H9 (cell line): ENCODE data around the gene HES1. TPM values are rescaled to one million over a fixed set of nuclear protein-coding genes. Genes with fewer than 3 reads are reported as not detected.

Experiments
- DNase-seq: peaks from one replicate; pipeline ENCODE4 v3.0.0-alpha.2; 2017
- H2AFZ ChIP-seq: one replicate; pipeline ENCODE4 v1.6.1; 2013; ENCODE audit warnings: mild to moderate bottlenecking, low read length, control low read depth, moderate library complexity
- H2AK5ac ChIP-seq: 2 replicates; pipeline ENCODE4 v1.6.1; 2013; ENCODE audit warnings: low read length, control low read depth, mixed read lengths; ENCODE audit not compliant: insufficient read length
- H2BK120ac ChIP-seq: one replicate; pipeline ENCODE4 v1.6.1; 2013; ENCODE audit warnings: low read depth, mild to moderate bottlenecking, low read length, control low read depth, inconsistent platforms; ENCODE audit not compliant: poor library complexity, severe bottlenecking
- H2BK12ac ChIP-seq: 2 replicates; pipeline ENCODE4 v1.6.1; 2013; ENCODE audit warnings: low read length, control low read depth, mixed read lengths, low read depth; ENCODE audit not compliant: insufficient read length
- H2BK15ac ChIP-seq: 2 replicates; pipeline ENCODE4 v1.6.1; 2013; ENCODE audit warnings: low read depth, low read length, control low read depth
- H2BK20ac ChIP-seq: one replicate; pipeline ENCODE4 v1.6.1; 2013; ENCODE audit warnings: low read depth, mild to moderate bottlenecking, low read length, control low read depth, inconsistent platforms; ENCODE audit not compliant: poor library complexity, severe bottlenecking
- H2BK5ac ChIP-seq: 2 replicates; pipeline ENCODE4 v1.6.1; 2013; ENCODE audit warnings: low read length, control low read depth, mixed read lengths; ENCODE audit not compliant: insufficient read length
- H3K14ac ChIP-seq: 2 replicates; pipeline ENCODE4 v1.6.1; 2013; ENCODE audit warnings: low read length, control low read depth; ENCODE audit not compliant: insufficient read depth
- H3K18ac ChIP-seq: 2 replicates; pipeline ENCODE4 v1.6.1; 2013; ENCODE audit warnings: low read depth, mild to moderate bottlenecking, mixed read lengths, low read length, control low read depth; ENCODE audit not compliant: insufficient read length
- H3K23ac ChIP-seq: 2 replicates; pipeline ENCODE4 v1.6.1; 2013; ENCODE audit warnings: low read length, control low read depth, mixed read lengths, low read depth; ENCODE audit not compliant: insufficient read length
- H3K23me2 ChIP-seq: 2 replicates; pipeline ENCODE4 v1.6.1; 2013; ENCODE audit warnings: low read depth, mild to moderate bottlenecking, mixed read lengths, low read length, control low read depth; ENCODE audit not compliant: insufficient read length, poor library complexity, severe bottlenecking
- H3K27ac ChIP-seq: 2 replicates; pipeline ENCODE4 v1.5.1; 2013; ENCODE audit warnings: low read length, control low read depth, mixed read lengths, low read depth; ENCODE audit not compliant: insufficient read length
- H3K27me3 ChIP-seq: 2 replicates; pipeline ENCODE4 v1.6.1; 2013; ENCODE audit warnings: low read length, control low read depth, inconsistent platforms; ENCODE audit not compliant: insufficient read depth
- H3K4ac ChIP-seq: 2 replicates; pipeline ENCODE4 v1.6.1; 2013; ENCODE audit warnings: low read depth, mild to moderate bottlenecking, control low read depth, inconsistent platforms, low read length, moderate library complexity
- H3K4me1 ChIP-seq: 2 replicates; pipeline ENCODE4 v1.6.1; 2013; ENCODE audit warnings: low read length, control low read depth, inconsistent platforms; ENCODE audit not compliant: insufficient read depth
- H3K4me2 ChIP-seq: 2 replicates; pipeline ENCODE4 v1.6.1; 2013; ENCODE audit warnings: low read length, control low read depth, mixed read lengths; ENCODE audit not compliant: insufficient read length, insufficient read depth
- H3K56ac ChIP-seq: 2 replicates; pipeline ENCODE4 v1.6.1; 2013; ENCODE audit warnings: low read depth, mild to moderate bottlenecking, mixed read lengths, low read length, control low read depth; ENCODE audit not compliant: insufficient read length
- H3K79me1 ChIP-seq: 2 replicates; pipeline ENCODE4 v1.6.1; 2013; ENCODE audit warnings: low read depth, mild to moderate bottlenecking, moderate library complexity, low read length, control low read depth, inconsistent platforms; ENCODE audit not compliant: insufficient read depth, poor library complexity, severe bottlenecking
- H3K79me2 ChIP-seq: 2 replicates; pipeline ENCODE4 v1.6.1; 2013; ENCODE audit warnings: low read length, control low read depth, inconsistent platforms; ENCODE audit not compliant: insufficient read depth
- H3K9ac ChIP-seq: 2 replicates; pipeline ENCODE4 v1.6.1; 2013; ENCODE audit warnings: low read length, control low read depth, mixed read lengths; ENCODE audit not compliant: insufficient read length; ENCODE audit errors: extremely low read depth
- H3K9me3 ChIP-seq: one replicate; pipeline ENCODE4 v1.6.1; 2013; ENCODE audit warnings: low read depth, low read length, inconsistent platforms; ENCODE audit not compliant: control insufficient read depth
- H3T11ph ChIP-seq: one replicate; pipeline ENCODE4 v1.6.1; 2013; ENCODE audit warnings: mild to moderate bottlenecking, low read length, control low read depth, inconsistent platforms
- H4K20me1 ChIP-seq: one replicate; pipeline ENCODE4 v1.6.1; 2013; ENCODE audit not compliant: control insufficient read depth, insufficient read length, insufficient read depth
- H4K5ac ChIP-seq: 2 replicates; pipeline ENCODE4 v1.6.1; 2013; ENCODE audit warnings: low read depth, mild to moderate bottlenecking, mixed read lengths, low read length, control low read depth; ENCODE audit not compliant: insufficient read length
- H4K8ac ChIP-seq: replicated peaks from 2 replicates; pipeline ENCODE4 v1.6.1; 2013; ENCODE audit warnings: low read length, control low read depth, mixed read lengths, low read depth; ENCODE audit not compliant: insufficient read length
- H4K91ac ChIP-seq: 2 replicates; pipeline ENCODE4 v1.6.1; 2013; ENCODE audit warnings: low read depth, mild to moderate bottlenecking, moderate library complexity, mixed read lengths, low read length, control low read depth; ENCODE audit not compliant: insufficient read length
- H3K27ac Mint-ChIP-seq, 3 experiments: 2 replicates in 2 of 3; 3 replicates in 1 of 3; pipeline ENCODE4 v1.8.0; 2020 to 2021; ENCODE audit warnings: mixed read lengths in 3 of 3, mild to moderate bottlenecking in 1 of 3, moderate library complexity in 1 of 3
- H3K27me3 Mint-ChIP-seq: 2 replicates; pipeline ENCODE4 v1.8.0; 2021; ENCODE audit warnings: low read depth, mild to moderate bottlenecking, moderate library complexity, mixed read lengths
- H3K36me3 Mint-ChIP-seq, 3 experiments: 2 replicates in 2 of 3; 3 replicates in 1 of 3; pipeline ENCODE4 v1.8.0; 2020 to 2021; ENCODE audit warnings: low read depth in 3 of 3, mixed read lengths in 3 of 3; ENCODE audit not compliant: insufficient read depth in 1 of 3
- H3K4me1 Mint-ChIP-seq, 2 experiments: 2 replicates each; pipeline ENCODE4 v1.8.0; 2020; ENCODE audit warnings: mixed read lengths in 2 of 2
- H3K4me3 Mint-ChIP-seq, 2 experiments: 2 replicates in 1 of 2; 3 replicates in 1 of 2; pipeline ENCODE4 v1.8.0; 2020 to 2021; ENCODE audit warnings: mild to moderate bottlenecking in 2 of 2, mixed read lengths in 2 of 2, moderate library complexity in 1 of 2
- H3K9me3 Mint-ChIP-seq, 2 experiments: 2 replicates in 1 of 2; 3 replicates in 1 of 2; pipeline ENCODE4 v1.8.0; 2020; ENCODE audit warnings: mild to moderate bottlenecking in 2 of 2, mixed read lengths in 2 of 2, moderate library complexity in 1 of 2
- WGBS: extraction: QIAGEN DNeasy Blood & Tissue Kit; methylation state at CpG from one replicate; pipeline ENCODE4 v1.1.7; 2013; ENCODE audit warnings: missing lambda C conversion rate, low lambda C conversion rate, mixed read lengths; ENCODE audit not compliant: insufficient read length; ENCODE audit errors: extremely low coverage; 5-methylcytosine and 5-hydroxymethylcytosine counted together
- total RNA-seq: library from RNA; stranded (reverse); gene quantifications from 2 replicates; pipeline ENCODE4 v1.2.1, GENCODE V29; 2021
- TF ChIP-seq, protein P1 (sequence below): fragments of 200-600 bp; sonication (generic); conservative IDR thresholded peaks from 3 replicates; pipeline ENCODE4 v1.8.0; 2021; ENCODE audit warnings: antibody characterized with exemption, mild to moderate bottlenecking

The HES1 gene
- total RNA-seq, 1 experiment from 2014 or later: 23.2 TPM

DNA sequence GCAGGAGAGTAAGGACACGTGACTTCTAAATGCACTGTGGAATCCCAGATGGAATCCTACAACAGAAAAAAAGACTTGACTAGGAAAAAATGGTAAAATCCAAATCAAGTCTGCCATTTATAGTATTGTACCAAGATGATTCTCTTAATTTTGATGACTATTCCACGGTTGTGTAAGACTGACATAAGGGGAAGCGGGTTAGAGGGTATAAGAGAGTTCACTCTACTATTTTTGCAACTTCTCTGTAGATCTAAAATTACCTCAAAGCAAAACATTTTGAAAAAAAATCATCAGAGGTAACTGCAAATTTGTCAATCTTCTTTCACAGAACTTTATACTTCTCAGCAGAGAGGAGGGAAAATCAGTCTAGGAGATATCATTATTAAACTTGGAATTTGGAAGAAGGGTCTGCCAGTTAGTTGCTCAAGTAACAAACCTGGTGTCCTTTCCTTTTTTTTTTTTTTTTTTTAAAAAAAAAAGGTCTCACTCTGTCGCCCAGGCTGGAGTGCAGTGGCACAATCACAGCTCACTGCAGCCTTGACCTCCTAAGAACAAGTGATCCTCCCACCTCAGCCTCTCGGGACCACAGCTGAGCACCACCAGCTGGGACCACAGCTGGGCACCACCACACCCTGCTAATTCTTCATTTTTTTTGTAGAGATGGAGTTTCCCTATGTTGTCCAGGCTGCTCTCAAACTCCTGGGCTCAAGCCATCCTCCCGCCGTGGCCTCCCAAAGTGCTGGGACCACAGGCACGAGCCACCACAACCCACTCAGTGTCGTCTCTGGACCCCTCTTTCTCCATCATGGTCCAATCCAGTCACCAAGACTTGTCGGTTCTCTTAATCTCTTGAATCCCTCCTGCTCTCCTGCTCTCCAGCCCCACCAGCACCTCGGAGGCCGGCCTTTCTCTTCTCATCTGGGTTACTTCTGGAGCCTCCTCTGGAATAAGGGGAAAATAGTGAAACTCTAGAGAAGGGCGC lies 14.9 kb upstream of the HES1 start:
- H3K4me1 Mint-ChIP-seq: peaks cover 0 to 9% of the 10 kb centered on the region in 2 experiments; a peak in 3 of 4 replicates
- Histone ChIP-seq H4K20me1 (no peaks in the 10 kb centered on the region), H3K4me2 (no peak overlapping the region), H3K27me3 (no peaks in the 10 kb centered on the region), H2BK15ac (no peak overlapping the region), H3T11ph (no peak overlapping the region), H2BK5ac (no peak overlapping the region), H2BK120ac (no peak overlapping the region), H4K8ac (no peak overlapping the region), H4K5ac (no peak overlapping the region), H3K9me3 (no peaks in the 10 kb centered on the region), H3K23me2 (no peaks in the 10 kb centered on the region), H3K4me1 (peaks cover 2% of the 10 kb centered on the region; the same call in 1 of the 2 replicates), H3K14ac (no peak overlapping the region; the same call in 1 of the 2 replicates), H2BK20ac (no peak overlapping the region), H3K56ac (no peak overlapping the region), H3K79me1 (no peaks in the 10 kb centered on the region), H2AFZ (no peak overlapping the region), H2BK12ac (no peak overlapping the region), H3K79me2 (no peaks in the 10 kb centered on the region), H3K9ac (no peak overlapping the region), H3K4ac (no peak overlapping the region), H2AK5ac (no peak overlapping the region), H4K91ac (no peak overlapping the region), H3K18ac (no peak overlapping the region), H3K27ac (no peak overlapping the region), H3K23ac (no peak overlapping the region)
- no peak overlapping the region for H3K4me3 Mint-ChIP-seq
- no peaks in the 10 kb centered on the region for H3K36me3 Mint-ChIP-seq
- TF ChIP-seq, protein P1, sequence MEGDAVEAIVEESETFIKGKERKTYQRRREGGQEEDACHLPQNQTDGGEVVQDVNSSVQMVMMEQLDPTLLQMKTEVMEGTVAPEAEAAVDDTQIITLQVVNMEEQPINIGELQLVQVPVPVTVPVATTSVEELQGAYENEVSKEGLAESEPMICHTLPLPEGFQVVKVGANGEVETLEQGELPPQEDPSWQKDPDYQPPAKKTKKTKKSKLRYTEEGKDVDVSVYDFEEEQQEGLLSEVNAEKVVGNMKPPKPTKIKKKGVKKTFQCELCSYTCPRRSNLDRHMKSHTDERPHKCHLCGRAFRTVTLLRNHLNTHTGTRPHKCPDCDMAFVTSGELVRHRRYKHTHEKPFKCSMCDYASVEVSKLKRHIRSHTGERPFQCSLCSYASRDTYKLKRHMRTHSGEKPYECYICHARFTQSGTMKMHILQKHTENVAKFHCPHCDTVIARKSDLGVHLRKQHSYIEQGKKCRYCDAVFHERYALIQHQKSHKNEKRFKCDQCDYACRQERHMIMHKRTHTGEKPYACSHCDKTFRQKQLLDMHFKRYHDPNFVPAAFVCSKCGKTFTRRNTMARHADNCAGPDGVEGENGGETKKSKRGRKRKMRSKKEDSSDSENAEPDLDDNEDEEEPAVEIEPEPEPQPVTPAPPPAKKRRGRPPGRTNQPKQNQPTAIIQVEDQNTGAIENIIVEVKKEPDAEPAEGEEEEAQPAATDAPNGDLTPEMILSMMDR: no peak
- H3K27ac Mint-ChIP-seq: no peak overlapping the region
- H3K27me3 Mint-ChIP-seq: peaks cover 31% of the 10 kb centered on the region
- H3K9me3 Mint-ChIP-seq: no peaks in the 10 kb centered on the region
- WGBS: no CpG with 5 or more reads among the region's 13 CpGs
- no peak for DNase-seq
